Lung (tissue), 12 donors: ENCODE data around the gene EFS. TPM values are rescaled to one million over a fixed set of nuclear protein-coding genes. Genes with fewer than 3 reads are reported as not detected.

ENCODE experiments used
- ATAC-seq: fragments of 200-7000 bp; cut with Tn5 transposase; one replicate; pipeline ENCODE4 v1.9.1; 2020; ENCODE audit warnings: moderate number of reproducible peaks; ENCODE audit not compliant: insufficient read depth, low FRiP score
- DNase-seq, 3 donors: peaks; one replicate each; pipeline ENCODE4 v3.0.0-alpha.2; 2013 to 2017
- H3K27ac ChIP-seq, 2 donors: one replicate each; pipeline ENCODE4 v1.5.1; 2013; ENCODE audit warnings: mild to moderate bottlenecking in 2 of 2, moderate library complexity in 2 of 2, control low read depth in 1 of 2, inconsistent platforms in 1 of 2, low read depth in 1 of 2, low read length in 1 of 2
- H3K27me3 ChIP-seq, 3 donors: one replicate each; pipeline ENCODE4 v1.5.1; 2013; ENCODE audit warnings: low read length in 2 of 3; ENCODE audit not compliant: control insufficient read depth in 3 of 3, insufficient read depth in 3 of 3
- H3K36me3 ChIP-seq, 4 donors: one replicate each; pipeline ENCODE4 v1.5.1; 2013; ENCODE audit warnings: low read length in 4 of 4, mild to moderate bottlenecking in 1 of 4, moderate library complexity in 1 of 4; ENCODE audit not compliant: control insufficient read depth in 4 of 4, insufficient read depth in 4 of 4
- H3K4me1 ChIP-seq, 5 donors: one replicate each; pipeline ENCODE4 v1.5.1; 2013; ENCODE audit warnings: low read length in 5 of 5, mild to moderate bottlenecking in 2 of 5, moderate library complexity in 1 of 5; ENCODE audit not compliant: control insufficient read depth in 5 of 5, insufficient read depth in 5 of 5
- H3K4me3 ChIP-seq: one replicate; pipeline ENCODE4 v1.5.1; 2013; ENCODE audit warnings: mild to moderate bottlenecking, control low read depth, moderate library complexity
- H3K9ac ChIP-seq, 2 donors: one replicate each; pipeline ENCODE4 v1.5.1; 2013; ENCODE audit warnings: low read length in 2 of 2, control low read depth in 1 of 2; ENCODE audit not compliant: insufficient read depth in 1 of 2
- H3K9me3 ChIP-seq, 4 donors: one replicate each; pipeline ENCODE4 v1.5.1; 2013; ENCODE audit warnings: low read length in 3 of 4, mild to moderate bottlenecking in 1 of 4, moderate library complexity in 1 of 4; ENCODE audit not compliant: control insufficient read depth in 4 of 4, insufficient read depth in 3 of 4
- CTCF ChIP-seq: IDR thresholded peaks from 2 replicates; pipeline ENCODE4 v1.5.1; 2012; ENCODE audit warnings: mild to moderate bottlenecking; ENCODE audit errors: control extremely low read depth, extremely low read depth
- WGBS, 2 donors: extraction: QIAGEN DNeasy Blood & Tissue Kit; methylation state at CpG; one replicate each; pipeline ENCODE4 v1.1.7; 2013; 5-methylcytosine and 5-hydroxymethylcytosine counted together
- polyA plus RNA-seq, 2 donors: library from polyadenylated mRNA; stranded (reverse); fragments of 200-250 nt; gene quantifications; one replicate each; pipeline ENCODE4 v1.2.1, GENCODE V29; 2013
- total RNA-seq, 2 donors: library from RNA; depleted of rRNA in 1 of 2; stranded (reverse); fragments of >200 nt in 1 of 2; gene quantifications; one replicate each; pipeline ENCODE4 v1.2.1, GENCODE V29; 2014 to 2021
- donor health status: control.
- donor health status: control.
- donor health status: Bipolar disorder and iron deficiency.
- donor health status: healthy.
- donor health status: DM: yes; HTN: yes; CAD: no.

EFS gene
- total and polyA plus RNA-seq, 4 donors, result 6.5 to 19.9 (median 12.7) TPM

DNA sequence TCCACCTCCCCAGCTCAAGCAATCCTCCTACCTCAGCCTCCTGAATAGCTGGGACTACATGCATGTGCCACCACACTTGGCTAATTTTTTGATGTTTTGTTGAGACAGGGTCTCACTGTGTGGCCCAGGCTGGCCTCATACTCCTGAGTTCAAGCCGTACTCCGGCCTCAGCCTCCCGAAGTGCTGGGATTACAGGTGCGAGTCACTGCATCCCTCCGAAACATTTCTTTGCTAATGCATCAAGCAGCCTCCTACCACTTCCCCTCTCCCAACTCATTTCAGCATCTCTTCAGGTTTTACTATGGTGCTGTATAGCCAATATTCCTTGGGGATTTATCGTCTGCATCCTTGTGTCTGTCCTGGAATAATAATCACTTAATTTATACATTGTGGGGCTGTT, 10.0 kb downstream of the EFS start:
- Histone ChIP-seq H3K9ac (no peak overlapping the region), H3K27ac (no peak overlapping the region), H3K9me3 (no peaks in the 10 kb centered on the region), H3K27me3 (no peaks in the 10 kb centered on the region), H3K36me3 (peaks cover 0 to 14% (median 4%) of the 10 kb centered on the region in 4 donors), H3K4me3 (no peak overlapping the region), H3K4me1 (peaks cover 0 to 10% (median 6%) of the 10 kb centered on the region in 5 donors)
- DNase-seq (no peak), ATAC-seq (no peak)
- 84 to 86% methylated on average over 6 of the region's 6 CpGs for WGBS, 2 donors
- TF ChIP-seq CTCF, result no peak

- Histone ChIP-seq H3K27me3 (no peaks in the 10 kb centered on the region), H3K36me3 (peaks cover 0 to 13% (median under 1%) of the 10 kb centered on the region in 4 donors), H3K4me1 (peaks cover 0 to 10% (median 6%) of the 10 kb centered on the region in 5 donors), H3K9me3 (no peaks in the 10 kb centered on the region), H3K27ac (no peak overlapping the region), H3K4me3 (no peak overlapping the region), H3K9ac (no peak overlapping the region)
- 74 to 81% methylated on average over 5 of the region's 5 CpGs for WGBS, 2 donors
- DNase-seq (no peak), ATAC-seq (no peak)
- no peak for TF ChIP-seq CTCF
These were observed 11.6 kb downstream of the EFS start for GRCh38 chr14:23353433-23353780.

DNA sequence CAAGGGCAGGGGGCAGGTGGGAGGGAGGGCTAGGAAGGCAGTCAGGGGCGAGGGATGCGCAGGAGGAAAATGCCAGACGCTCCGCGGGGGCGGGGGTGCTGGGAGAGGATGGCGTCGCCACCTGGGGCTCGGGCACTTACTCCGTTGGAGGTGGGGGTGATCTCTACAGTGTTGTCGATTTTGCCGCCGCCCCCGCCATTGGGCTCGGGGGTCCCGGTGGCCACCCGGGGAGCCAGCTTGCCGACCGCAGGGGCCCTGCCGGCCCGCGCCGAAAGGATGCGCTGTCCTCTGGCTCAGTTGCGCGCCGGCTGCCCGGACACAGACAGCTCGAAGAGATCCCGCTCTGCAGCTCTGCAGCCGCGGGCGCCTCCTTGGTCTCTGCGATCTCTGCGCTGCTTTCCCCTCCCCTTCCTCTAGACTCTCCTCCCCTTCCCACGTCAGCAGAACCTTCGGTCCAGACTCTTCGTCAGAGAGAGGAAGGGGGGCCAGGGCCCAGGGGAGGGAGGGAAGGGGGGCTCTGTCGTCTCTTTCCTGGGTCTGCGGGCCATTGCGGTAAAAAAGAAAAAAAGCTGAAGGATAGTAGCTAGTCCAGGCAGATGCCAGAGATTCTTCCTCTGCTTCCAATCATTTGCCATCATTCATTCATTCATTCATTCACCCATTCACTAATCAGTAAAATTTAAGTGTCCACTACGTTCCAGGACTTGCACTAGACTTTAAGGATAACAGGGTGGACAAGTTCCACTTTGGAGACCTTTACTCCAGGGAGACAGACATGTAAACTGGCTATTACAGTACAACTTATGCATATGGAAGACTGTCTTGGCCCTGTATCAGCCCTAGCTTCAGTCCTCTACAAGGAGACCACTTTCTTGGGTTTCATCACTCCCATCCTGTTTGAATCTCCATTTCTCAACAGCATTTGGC, 12.2 kb downstream of the EFS start, which contains the start of gene SLC22A17:
SLC22A17 (minus strand) TSS at position 382 of the 927 bp plus-strand sequence.
- no peaks in the 10 kb centered on the region for H3K27me3 ChIP-seq
- H3K9ac ChIP-seq, result peak within 1 kb of the TSS in 1 of 2 donors; percentile 78
- no peak within 1 kb of the TSS for H3K27ac ChIP-seq
- H3K4me1 ChIP-seq, result peaks cover 0 to 10% (median 6%) of the 10 kb centered on the region in 5 donors
- H3K4me3 ChIP-seq, result peak within 1 kb of the TSS; percentile 64
- H3K9me3 ChIP-seq, result no peaks in the 10 kb centered on the region
- DNase-seq (peak; percentile 93 to 96 (median 96)), ATAC-seq (peak; percentile 74)
- no peak for TF ChIP-seq CTCF
- 1 to 3% methylated on average over 36 to 42 of the region's 42 CpGs for WGBS, 2 donors
- peaks cover 0 to 13% (median 2%) of the 10 kb centered on the region in 4 donors for H3K36me3 ChIP-seq
